GM18858 (cell line): ENCODE results near the gene SATB1.
"Not testable (repeated sequence)": the region's sequence is repeated elsewhere in the genome, so short reads cannot be mapped to it uniquely, and the experiment has no call there.

Source experiments
- ATAC-seq: cut with Tn5 transposase; IDR thresholded peaks from one replicate; pipeline ENCODE4 v1.9.1; 2021; ENCODE audit not compliant: unreplicated experiment

Gene SATB1

DNA sequence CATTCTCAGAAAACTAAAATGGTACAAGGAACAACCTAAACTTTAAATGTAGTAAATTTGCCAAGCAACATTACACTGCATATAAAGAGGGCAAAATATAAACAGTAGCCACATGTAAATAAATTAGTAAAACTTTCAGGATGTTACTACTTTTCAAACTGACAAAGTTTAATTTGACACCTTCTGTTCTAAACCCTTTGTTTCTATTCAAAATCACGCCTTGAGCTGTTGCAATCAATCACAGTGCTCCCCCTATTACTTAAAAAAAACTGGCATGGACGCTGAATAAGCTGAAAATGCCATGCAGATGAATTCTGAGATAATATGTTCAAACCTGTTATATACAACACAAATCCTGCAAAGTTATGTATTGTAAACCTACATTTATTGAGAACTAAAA lies 69.3 kb downstream of the SATB1 start:
- no peak for ATAC-seq

DNA sequence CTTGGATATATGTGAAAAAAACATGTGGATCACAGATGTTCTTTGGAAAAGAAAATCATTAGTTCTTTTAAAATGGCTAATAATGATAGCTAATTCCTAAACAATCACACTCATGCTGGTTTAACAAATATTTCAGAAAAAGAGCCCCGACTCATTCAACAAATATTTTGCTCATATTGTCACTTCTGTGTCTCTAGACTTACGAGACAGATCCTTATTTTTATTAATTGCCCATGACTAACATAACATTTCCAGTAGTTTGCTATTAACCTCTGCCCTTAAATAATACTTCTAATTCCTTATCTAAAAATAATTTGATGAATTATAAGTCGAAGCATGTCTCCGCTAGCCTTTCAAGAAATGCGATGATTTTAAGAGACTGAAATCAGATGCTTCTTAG lies 70.4 kb downstream of the SATB1 start:
- no peak for ATAC-seq

DNA sequence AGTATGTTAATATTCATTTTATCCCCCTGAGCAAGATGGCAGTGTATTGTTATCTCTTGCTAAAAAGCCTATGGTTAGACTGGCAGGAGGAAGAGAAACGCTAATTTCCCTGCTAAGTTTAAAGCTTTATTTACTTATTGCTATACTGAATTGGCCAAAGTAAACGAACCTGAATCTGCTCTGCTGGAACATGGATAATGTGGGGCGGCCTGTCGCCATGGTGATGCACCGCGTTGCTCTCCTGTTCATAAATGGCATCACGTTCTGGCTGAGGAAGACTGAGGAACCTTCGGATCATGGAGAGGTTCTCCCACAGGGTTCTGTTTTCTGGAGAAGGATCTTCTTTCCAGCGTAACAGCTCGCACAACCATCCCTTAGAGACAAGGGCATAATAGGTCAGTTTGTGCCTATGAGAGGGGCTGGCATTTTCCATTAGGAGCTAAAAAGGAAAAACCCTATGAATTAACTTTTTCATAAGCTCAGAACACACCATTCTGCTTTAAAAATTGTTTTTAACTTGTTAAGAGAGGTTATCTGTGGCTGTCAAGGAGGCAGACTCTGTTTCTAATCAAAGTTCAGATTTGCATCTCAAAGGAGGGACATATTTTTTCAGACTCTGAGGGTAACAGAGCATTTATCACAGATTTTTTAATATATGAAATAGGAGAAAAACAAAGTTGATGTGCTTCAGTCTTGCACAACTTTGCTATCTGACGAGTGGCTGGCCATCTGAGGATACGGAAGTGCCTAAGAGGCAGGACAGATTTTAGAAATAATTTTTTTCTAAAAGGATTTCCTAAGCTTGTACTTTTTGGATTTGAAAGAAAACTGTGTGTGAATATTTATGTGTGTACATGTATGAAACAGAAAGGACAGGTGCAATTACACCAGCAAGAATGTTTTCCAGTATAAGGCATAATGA lies 73.1 kb downstream of the SATB1 start:
- ATAC-seq = no peak

DNA sequence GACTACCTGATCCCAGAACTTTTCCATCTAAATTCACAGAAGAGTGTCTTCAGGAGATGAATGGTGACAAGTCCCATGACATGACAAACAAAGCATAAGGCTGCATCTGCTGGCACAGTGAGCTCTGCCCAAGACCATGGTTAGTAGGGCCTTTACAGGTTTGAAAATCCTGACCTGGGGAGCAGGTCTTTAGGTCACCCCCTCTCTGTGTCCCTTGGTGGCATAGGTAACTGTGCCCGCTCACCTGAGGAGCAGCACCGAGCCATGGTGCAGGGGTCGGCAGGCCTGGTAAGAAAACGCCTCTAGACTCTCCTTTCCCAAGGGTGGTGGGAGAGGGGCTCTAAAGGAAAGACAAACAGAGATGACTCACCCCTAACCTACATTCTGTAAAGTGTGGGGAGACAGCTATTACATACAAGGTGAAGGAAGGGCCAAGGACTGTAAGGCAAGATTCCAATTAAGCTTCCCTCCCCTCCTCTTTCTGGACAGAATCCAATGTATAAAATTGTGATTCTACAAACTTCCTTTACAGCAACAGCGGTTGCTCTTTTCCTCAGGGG lies 74.0 kb downstream of the SATB1 start:
- ATAC-seq = no peak

DNA sequence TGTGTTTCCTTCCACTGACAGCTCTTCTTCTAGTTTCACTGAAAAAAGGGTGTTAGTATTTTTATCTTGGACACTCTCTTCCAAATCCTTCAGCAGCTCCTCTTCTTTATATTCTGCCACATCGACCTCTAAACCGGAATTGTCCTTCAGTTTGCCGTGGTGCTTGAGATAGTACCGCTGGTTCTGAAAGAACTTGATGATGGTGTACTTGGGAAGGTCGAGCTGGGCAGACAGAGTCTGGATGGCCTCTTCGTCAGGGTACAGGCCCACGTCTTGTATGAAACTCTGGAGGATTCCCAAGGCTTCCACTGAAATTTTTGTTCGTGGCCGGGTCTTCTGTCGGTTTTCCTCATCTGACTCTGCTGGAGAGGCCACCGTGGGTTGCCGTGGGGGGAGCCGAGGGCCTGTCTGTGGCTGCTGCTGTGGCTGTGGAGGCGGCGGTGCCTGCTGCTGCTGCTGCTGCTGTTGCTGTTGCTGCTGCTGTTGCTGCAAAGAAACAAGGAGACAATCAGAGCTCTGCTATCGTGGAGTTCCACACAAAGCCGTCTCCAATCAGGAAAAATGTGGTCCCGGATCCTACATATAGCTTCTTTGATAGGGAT lies 75.8 kb downstream of the SATB1 start:
- ATAC-seq = no peak

DNA sequence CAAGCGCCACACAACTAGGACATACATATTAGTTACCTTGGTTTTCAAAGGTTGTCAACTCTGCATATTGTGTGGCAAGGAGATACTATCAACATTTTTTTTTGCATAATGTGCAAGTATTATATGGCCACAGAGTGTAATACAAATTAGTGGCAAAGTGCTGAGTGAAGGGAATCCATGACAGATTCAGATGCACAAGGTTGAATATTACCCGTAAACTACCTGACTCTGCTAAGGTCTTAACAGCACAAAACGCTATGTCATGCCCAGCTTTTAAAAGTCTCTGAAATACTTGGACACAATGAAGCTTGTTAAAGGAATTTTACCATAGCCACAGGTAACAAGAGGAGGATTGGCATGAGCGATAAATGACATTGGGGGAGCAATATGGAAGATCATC lies 79.0 kb downstream of the SATB1 start:
- no peak for ATAC-seq

DNA sequence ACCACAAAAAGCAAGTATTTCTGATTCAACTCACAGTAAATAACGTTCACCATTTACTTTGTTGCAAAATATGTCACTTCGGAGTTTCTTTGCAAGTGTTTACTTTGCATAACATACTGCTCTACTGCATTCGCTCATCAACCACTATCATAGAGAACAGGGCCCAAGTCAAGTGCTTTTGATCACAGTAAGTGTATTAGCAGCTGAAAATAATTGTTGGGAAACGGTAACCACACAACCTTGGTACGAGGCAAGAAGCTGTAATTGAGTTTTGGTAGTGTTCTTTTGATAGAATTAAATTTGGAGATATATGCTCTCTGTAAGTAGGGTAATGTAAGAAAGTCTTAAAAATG lies 80.1 kb downstream of the SATB1 start:
- ATAC-seq = no peak

DNA sequence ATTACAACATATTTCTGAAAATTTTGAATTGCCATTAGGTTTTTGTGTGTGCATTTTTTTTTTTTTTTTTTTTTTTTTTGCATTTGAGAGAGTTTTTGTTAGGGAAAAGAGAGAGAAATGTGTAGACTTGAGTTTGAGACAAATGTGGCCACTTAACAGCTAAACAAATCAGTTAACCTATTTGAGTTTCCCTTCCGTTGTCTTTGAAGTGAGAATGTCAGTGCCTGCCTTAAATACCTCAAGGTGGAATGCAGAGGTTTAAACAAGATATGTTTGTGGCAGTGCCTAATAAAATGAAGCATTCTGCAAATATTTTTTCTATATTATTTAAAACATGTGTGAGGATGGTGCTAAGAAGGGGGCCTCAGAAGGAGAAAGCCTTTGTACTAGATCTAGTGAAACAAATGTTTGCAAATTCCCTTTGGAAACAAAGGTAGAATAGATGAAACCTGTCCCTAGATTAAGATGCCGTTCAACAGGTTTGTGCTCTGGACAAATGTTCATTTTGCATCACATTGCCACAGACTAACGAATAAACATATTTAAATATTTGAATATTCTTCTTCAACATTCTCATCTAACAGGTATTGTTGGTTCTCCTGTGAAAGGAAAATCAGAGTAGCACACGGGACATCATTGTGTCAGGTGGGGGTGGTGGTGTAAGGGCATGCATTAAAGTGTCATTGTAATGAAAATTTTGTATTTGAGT lies 80.7 kb downstream of the SATB1 start:
- ATAC-seq = no peak

DNA sequence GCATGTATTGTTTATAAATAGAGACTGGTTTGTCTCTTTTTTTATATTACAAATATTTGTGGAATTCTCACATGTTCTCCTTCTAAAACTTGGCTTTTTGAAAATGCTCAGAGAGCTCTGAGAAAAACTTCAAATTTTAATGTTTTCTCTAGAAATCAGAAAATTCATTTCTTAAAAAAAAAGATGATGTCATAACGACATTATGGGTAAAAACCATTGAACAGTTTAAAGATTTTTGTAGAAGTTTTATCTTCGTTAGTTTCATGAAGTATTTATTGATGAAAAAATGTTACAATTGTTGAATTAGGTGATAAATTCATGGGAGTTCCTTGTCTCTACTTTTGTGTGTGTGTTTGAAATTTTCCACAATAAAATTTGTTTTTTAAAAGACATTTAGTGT lies 81.3 kb downstream of the SATB1 start:
- no peak for ATAC-seq

DNA sequence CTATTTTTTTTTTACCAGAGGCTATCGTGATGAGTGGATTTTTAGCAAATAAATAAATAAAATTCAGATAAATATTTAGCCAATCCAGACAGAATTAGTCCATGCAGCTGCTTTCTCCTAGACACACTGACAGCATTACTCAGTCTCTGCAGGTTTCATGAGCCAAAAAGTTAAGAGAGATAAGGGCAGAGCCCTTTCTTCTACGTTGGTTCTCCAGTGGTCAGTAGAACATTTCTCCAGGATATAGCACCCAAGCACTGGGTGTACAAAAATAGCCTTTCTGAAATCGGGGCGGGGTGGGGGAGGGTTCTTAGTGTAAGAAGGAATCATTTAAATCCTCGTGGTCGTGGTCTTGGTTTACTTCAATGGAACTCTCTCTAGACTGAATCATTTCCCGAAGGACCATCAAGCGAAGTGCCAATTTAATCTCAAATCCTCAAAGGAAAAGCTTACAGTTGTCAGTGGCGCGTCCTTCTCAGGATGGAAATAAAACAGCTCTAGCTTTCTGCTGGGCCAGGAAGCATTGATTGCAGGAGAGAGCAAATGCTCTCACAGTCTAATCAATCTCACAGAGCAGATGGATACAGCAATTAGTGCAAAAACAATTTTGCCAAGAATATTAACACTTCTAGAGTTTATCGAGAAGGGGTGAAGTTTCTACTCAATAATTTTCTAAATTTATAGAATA lies 86.2 kb downstream of the SATB1 start:
- no peak for ATAC-seq

DNA sequence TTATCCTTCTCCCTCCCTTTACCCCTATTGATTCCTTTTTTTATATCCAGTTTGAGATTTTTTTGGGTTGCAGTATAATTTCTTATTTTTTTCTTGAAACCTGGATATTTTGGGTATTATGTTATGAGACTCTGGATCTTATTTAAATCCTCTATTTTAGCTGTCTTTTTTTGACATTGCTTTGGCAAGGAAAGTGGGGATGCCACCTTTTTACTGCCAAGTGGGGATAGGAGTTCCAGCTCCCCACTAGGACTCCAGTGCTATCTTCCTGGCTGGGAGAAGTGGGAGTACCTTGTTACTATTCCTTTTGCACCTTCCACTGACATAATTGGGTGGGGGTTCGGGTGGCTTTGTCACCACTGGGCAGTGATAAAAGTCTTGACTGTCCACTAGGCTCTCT lies 87.9 kb downstream of the SATB1 start:
- ATAC-seq = no peak

DNA sequence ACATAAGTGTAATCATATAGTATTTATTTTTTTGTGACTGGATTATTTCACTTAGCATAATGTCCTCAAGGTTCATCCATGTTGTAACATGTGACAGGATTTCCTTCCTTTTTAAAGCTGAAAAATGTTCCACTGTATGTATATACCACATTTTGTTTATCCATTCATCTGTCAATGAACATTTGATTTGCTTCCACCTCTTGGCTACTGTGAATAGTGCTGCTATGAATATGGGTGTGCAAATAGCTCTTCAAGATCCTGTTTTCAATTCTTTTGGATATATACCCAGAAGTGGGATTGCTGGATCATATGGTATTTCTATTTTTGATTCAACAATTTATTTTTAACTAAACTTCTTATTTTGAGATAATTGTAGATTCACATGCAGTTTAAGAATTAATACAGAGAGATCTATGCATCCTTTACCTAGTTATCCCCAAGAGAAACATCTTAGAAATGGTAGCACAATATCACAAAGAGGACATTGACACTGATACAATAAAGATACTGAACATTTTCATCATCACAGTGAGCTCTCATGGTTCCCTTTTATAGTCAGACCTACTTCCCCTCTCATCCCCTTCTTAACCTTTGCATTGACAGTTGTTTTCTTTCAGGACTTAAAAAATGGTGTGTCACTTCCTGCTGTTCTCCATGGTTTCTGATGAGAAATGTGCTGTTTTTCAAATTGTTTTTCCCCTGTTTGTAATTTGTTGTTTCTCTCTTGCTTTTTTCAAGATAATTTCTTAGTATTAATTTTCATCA lies 90.1 kb downstream of the SATB1 start:
- no peak for ATAC-seq

DNA sequence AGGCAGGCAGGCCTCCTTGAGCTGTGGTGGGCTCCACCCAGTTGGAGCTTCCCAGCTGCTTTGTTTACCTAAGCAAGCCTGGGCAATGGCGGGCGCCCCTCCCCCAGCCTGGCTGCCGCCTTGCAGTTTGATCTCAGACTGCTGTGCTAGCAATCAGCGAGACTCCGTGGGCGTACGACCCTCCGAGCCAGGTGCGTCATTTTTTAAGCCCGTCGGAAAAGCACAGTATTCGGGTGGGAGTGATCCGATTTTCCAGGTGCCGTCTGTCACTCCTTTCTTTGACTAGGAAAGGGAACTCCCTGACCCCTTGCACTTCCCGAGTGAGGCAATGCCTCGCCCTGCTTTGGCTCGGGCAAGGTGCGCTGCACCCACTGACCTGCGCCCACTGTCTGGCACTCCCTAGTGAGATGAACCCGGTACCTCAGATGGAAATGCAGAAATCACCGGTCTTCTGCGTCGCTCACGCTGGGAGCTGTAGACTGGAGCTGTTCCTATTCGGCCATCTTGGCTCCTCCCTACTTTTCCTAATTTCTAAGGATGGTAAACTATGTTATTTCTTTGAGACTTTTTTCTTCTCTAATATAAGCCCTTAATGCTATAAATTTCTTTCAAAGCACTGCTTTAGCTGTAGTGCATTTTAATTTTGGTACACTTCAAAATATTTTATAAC lies 94.2 kb downstream of the SATB1 start:
- ATAC-seq = not testable (repeated sequence)

DNA sequence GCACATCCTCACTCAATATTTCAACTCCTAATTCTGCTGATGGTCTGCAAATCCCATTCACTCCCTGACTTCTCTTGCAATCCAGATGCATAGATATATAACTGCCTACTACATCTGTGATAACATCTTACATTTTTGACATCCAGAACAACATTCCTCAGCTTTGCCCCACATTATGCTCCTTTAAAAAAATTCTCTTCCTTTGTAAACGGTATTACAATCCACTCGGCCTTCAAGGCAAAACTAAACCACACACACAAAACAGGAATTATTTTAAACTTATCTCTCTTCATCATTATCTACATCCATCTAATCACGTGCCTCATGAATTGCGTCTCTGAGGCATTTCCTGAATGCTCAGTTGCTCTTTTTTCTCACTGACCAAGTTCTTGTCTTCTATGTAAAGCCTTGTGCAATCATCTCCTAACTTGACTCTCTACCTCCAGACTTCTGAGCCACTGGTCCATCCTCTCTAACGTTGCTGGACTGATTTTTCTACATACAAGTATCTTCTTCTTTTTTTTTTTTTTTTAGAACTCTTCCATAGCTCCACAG lies 117.0 kb downstream of the SATB1 start:
- ATAC-seq = no peak

DNA sequence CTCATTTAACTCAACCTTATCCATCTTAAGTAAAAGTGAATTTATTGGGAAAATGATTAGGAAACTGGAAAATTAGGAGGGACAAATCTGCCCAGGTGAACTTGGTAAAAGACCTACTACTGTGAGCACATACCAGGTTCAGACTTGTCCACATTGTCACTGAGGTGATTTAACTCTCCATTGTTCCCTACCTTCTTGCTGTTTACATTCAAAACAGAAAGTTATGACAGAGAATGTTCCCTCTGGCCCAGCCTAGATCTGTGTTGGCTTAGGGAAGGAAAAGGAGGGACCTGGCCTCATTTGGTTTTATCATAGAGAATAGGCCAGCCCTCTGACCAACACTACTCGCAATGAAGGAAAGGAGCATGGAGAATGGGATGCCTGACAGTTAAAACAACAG lies 117.6 kb downstream of the SATB1 start:
- ATAC-seq = no peak

DNA sequence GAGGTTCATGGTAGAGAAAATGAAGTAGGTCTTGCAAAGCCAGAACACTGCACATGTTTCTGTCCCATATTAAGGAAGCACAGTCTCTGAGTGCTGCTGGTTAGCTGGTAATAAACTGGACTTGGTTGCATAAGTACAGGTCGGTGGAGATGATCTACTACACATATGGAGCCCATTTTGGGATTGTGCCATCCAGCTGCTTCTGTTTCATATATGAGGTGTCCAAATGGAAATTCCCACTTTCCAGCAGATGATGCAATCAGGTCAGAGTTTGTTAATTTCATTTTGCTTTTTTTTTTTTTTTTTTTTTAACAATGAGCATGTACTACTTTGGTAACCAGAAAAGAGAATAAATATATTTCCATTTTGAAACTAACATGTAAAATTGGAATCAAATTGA lies 122.6 kb downstream of the SATB1 start:
- ATAC-seq = no peak

DNA sequence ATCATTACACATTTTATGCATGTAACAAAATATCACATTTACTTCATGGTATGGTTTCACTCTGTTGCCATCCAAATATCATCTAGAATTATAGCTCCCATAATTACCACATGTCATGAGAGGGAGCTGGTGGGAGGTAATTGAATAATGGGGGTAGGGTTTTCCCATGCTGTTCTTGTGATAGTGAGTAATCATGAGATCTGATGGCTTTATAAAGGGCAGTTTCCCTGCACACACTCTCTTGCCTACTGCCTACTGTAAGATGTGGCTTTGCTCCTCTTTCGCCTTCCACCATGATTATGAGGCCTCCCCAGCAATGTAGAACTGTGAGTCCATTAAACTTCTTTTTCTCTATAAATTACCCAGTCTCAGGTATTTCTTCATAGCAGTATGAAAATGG lies 123.4 kb downstream of the SATB1 start:
- ATAC-seq = no peak

DNA sequence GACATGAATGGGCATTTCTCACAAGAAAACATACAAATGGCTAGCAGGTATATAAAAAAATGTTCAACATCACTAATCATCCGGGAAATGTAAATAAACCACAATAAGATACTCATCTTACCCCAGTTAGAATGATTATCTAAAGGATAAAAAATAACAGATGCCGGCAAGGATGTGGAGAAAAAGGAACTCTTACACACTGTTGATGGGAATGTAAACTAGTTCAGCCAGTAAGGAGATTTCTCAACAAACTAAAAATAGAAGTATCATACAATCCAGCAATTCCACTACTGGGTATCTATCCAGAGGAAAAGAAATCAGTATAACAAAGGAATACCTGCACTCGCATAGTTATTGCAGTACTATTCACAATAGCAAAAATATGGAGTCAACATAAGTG lies 124.2 kb downstream of the SATB1 start:
- ATAC-seq = no peak

DNA sequence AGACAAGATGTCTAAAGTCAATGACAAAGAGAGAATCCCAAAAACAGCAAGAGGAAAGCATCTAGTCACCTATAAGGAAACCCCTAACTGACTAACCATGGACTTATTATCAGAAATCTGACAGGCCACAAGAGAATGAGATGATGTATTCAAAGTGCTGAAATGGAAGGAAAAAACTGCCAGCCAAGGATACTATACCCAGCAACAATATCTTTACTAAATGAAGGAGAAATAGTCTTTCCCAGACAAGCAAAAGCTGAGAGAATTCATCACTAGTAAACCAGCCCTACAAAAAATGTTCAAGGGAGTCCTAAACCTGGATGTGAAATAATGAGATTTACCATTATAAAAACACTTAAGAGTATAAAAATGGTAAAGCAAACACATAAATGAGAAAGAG lies 128.0 kb downstream of the SATB1 start:
- no peak for ATAC-seq
